Bronchial epithelial cell (primary cell): ENCODE measurements around the gene NBL1. TPM values are rescaled to one million over a fixed set of nuclear protein-coding genes. Genes with fewer than 3 reads are reported as not detected.

ENCODE experiments used
- DNase-seq: peaks from one replicate; pipeline ENCODE4 v3.0.0-alpha.2; 2010; ENCODE audit warnings: low read depth
- FAIRE-seq: peaks from 2 replicates; lab custom pipeline; 2011; peaks lifted over from hg19 to GRCh38; lab: Jason Lieb, UNC
- H3K27me3 ChIP-seq: 2 replicates; pipeline ENCODE4 v1.5.1; 2011; ENCODE audit warnings: low read length; ENCODE audit not compliant: control insufficient read depth, insufficient read depth
- H3K36me3 ChIP-seq: 2 replicates; pipeline ENCODE4 v1.5.1; 2011; ENCODE audit warnings: low read length; ENCODE audit not compliant: control insufficient read depth, insufficient read depth
- H3K4me3 ChIP-seq: 2 replicates; pipeline ENCODE4 v1.5.1; 2011; ENCODE audit warnings: mild to moderate bottlenecking, low read depth, low read length, control low read depth
- total RNA-seq: library from RNA; depleted of rRNA; stranded (reverse); fragments of >200 nt; gene quantifications from 2 replicates; pipeline ENCODE4 v1.2.1, GENCODE V29; 2014
- TF ChIP-seq, protein P1 (sequence below): IDR thresholded peaks from 2 replicates; pipeline ENCODE4 v1.5.1; 2011; ENCODE audit warnings: mild to moderate bottlenecking, moderate library complexity, low read length, control low read depth, inconsistent platforms; ENCODE audit not compliant: insufficient read depth, severe bottlenecking

The NBL1 gene
- total RNA-seq, 1 donor from 2014 or later, result 55.3 TPM

DNA sequence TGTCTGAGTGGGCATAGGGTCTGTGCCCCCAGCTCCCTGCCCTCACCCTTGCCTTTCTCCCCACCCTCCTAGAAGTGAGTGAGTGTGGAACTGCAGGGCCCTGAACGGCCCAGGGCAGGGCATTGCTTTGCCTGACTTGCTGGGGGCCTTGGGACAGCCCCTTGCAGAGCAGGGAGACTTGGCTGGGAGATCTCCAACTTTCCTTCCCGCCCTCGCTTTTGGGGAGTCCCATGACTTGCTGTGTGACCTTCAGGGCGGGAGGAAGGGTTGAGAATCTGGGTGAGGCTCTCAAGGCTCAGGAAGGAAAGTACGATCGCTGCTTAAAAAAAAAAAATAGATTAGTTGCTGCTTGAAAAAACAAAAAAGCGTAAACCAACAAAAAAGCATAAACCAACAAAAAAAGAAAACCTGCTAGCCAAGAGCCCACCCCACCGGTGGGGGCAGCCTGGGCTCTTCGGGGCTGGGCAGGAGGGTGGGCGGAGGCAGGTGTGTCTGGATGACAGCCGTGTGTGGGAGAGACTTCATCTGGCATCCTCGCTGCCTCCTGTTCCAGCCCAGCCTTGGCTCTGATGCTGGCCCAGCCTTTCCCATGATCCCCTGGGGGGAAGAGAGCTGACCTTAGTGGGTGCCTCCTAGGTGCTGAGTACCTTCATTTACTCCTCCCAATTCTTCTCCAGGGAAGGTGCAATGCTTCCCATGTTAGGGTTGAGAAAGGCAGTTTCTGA, 6.5 kb downstream of the NBL1 start:
- no peak overlapping the region for H3K4me3 ChIP-seq
- FAIRE-seq (no peak), DNase-seq (no peak)
- no peaks in the 10 kb centered on the region for H3K27me3 ChIP-seq
- TF ChIP-seq, protein P1, sequence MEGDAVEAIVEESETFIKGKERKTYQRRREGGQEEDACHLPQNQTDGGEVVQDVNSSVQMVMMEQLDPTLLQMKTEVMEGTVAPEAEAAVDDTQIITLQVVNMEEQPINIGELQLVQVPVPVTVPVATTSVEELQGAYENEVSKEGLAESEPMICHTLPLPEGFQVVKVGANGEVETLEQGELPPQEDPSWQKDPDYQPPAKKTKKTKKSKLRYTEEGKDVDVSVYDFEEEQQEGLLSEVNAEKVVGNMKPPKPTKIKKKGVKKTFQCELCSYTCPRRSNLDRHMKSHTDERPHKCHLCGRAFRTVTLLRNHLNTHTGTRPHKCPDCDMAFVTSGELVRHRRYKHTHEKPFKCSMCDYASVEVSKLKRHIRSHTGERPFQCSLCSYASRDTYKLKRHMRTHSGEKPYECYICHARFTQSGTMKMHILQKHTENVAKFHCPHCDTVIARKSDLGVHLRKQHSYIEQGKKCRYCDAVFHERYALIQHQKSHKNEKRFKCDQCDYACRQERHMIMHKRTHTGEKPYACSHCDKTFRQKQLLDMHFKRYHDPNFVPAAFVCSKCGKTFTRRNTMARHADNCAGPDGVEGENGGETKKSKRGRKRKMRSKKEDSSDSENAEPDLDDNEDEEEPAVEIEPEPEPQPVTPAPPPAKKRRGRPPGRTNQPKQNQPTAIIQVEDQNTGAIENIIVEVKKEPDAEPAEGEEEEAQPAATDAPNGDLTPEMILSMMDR, result no peak
- H3K36me3 ChIP-seq, result peaks cover 7% of the 10 kb centered on the region

- H3K4me3 ChIP-seq, result no peak overlapping the region
- TF ChIP-seq, protein P1, result peak; percentile 75
- peaks cover 9% of the 10 kb centered on the region for H3K36me3 ChIP-seq
- DNase-seq (no peak), FAIRE-seq (no peak)
- no peaks in the 10 kb centered on the region for H3K27me3 ChIP-seq
Measured at GRCh38 chr1:19651141-19651737, 7.1 kb downstream of the NBL1 start.

DNA sequence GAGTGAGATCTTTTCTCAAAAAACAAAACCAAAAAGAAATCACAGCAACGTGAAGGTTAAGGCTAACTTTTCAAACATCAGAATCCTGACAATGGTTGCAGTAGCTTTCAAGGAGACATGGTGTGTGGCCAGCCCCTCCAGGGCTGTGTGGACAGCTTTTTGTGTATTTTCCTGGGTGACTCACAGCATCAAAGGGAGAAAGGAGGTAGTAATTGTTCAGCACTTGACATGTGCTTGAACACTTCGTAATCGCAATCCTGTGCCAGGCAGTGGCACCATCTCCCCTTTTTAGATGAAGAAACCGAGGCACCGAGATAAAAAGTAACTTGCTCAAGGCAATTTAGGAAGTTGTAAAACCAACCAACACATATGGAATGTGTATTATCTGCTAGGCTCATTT, 10.3 kb downstream of the NBL1 start:
- DNase-seq (peak; percentile 64), FAIRE-seq (no peak)
- no peak overlapping the region for H3K4me3 ChIP-seq
- no peaks in the 10 kb centered on the region for H3K27me3 ChIP-seq
- H3K36me3 ChIP-seq, result peaks cover 12% of the 10 kb centered on the region
- TF ChIP-seq, protein P1, result no peak

- TF ChIP-seq, protein P1, result no peak
- H3K27me3 ChIP-seq, result no peaks in the 10 kb centered on the region
- DNase-seq, result no peak
- FAIRE-seq, result no peak
- H3K36me3 ChIP-seq, result peaks cover 12% of the 10 kb centered on the region
- no peak overlapping the region for H3K4me3 ChIP-seq
Measured at GRCh38 chr1:19654886-19655717, 11.0 kb downstream of the NBL1 start.

DNA sequence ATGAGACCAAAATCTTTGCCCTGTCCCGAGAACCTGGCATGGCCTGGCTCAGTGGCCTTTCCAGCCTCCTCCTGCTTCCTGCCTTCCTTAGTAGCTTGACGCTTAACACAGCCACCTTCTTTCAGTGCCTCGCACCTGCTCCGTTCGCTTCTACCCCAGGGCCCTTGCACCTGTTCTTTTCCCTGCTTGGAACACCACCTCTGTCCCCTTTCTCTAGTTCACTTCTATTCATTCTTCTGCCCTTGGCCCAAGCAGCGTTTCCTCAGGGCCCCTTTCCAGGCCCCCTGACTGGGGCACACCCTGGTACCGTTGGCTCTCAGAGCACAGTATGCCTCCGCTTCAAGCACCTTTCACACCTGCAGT, 11.6 kb downstream of the NBL1 start:
- DNase-seq (no peak), FAIRE-seq (no peak)
- H3K4me3 ChIP-seq, result no peak overlapping the region
- TF ChIP-seq, protein P1, result no peak
- H3K27me3 ChIP-seq, result no peaks in the 10 kb centered on the region
- peaks cover 12% of the 10 kb centered on the region for H3K36me3 ChIP-seq
